HG03565 (cell line): ENCODE results near the gene CDR2.

Source experiments
- ATAC-seq: cut with Tn5 transposase; IDR thresholded peaks from one replicate; pipeline ENCODE4 v1.9.1; 2021; ENCODE audit warnings: mild to moderate bottlenecking, moderate library complexity; ENCODE audit not compliant: unreplicated experiment

CDR2 gene

DNA sequence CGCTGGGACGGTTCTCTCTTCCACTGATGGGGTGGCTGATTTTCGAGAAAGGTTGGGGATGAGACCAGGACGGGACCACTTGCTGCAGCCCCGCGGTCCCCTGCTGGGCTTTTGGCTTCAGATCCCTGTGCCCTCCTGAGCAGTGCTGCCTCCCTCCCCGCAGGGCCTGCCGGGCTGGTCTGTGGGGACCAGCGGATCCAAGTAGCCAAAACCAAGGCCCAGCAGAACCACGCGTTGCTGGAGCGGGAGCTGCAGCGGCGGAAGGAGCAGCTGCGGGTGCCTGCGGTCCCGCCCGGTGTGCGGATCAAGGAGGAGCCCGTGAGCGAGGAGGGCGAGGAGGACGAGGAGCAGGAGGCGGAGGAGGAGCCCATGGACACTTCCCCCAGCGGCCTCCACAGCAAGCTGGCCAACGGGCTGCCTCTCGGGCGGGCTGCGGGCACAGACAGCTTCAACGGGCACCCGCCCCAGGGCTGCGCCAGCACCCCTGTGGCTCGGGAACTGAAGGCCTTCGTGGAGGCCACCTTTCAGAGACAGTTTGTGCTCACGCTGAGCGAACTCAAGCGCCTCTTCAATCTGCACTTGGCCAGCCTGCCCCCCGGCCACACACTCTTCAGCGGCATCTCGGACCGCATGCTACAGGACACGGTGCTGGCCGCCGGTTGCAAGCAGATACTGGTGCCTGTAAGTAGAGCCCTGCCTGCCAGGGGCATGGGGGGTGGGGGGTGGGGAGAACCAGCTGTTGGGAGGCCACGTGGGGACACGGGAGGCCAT lies 48.6 kb downstream of the CDR2 start:
- ATAC-seq, result no peak

DNA sequence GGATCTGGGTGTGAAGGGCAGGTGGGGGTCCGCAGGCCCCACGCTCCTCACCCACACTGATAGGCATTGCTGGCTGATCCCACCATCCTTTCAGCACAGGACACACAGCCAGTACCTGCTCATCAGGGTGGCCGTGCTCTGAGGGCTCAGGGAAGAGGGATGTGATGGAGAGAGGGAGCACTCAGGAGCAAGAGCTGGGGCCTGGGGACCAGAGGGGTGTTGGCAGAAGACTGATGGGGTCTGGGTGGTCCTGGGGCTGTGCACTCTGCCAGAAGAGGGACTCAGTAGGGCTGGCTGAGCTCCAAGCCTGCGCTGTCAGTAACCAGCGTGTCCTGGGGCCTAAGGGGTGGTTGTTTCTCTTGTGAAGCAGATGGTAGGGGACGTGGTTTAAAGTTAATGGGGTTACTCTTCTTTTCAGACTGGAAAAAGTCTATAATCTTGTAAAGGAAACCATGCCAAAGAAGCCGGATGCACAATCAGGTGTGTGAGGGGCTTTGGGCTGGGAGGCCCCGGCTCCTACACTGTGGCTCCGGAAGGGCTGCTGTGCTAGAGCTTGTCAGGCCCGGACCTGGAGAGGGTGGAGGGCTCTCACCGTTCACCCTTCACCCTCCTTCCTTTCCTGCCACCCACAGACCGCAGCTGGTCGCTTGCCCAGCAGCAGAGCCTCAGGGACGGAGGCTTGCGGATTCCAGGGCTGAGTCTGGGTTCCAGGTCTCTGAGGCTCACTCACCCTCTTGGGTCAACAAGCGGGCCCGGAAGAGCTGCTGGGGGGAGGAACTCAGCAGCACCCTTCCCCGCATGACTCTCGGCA lies 49.4 kb downstream of the CDR2 start:
- ATAC-seq, result no peak

DNA sequence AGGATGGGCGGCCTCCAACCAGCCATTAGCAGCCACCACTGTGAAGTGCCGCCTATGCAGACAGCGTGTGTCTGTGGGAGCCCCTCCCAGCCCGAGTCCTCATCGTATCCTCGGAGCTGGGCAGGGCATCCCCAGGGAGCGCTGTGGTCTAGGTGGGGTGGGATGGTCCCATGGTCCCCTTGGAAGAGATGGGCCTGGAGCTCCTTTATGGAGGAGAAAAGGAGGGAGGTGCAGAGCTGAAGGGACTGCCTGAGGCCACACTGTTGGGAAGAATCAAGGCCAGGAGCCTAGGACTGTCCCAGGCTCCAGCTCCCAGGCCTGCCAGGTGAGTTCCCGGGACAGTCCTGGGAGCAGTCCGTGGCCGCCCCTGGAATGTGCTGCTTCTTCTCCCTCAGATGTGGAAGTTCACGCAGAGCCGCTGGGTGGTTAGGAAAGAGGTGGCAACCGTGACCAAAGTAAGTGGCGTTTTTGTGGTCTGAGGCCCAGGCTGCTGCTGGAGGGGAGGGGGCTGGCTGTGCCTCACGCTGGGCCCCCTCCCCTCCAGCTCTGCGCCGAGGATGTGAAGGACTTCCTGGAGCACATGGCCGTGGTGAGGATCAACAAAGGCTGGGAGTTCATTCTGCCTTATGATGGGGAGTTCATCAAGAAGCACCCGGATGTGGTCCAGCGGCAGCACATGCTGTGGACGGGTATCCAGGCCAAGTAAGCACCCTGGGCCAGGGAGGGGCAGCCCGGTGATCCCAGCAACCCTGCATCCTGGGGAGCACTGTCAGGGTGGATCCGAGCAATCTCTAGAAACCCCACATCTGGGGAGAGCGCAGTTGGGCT lies 50.2 kb downstream of the CDR2 start:
- ATAC-seq, result no peak

DNA sequence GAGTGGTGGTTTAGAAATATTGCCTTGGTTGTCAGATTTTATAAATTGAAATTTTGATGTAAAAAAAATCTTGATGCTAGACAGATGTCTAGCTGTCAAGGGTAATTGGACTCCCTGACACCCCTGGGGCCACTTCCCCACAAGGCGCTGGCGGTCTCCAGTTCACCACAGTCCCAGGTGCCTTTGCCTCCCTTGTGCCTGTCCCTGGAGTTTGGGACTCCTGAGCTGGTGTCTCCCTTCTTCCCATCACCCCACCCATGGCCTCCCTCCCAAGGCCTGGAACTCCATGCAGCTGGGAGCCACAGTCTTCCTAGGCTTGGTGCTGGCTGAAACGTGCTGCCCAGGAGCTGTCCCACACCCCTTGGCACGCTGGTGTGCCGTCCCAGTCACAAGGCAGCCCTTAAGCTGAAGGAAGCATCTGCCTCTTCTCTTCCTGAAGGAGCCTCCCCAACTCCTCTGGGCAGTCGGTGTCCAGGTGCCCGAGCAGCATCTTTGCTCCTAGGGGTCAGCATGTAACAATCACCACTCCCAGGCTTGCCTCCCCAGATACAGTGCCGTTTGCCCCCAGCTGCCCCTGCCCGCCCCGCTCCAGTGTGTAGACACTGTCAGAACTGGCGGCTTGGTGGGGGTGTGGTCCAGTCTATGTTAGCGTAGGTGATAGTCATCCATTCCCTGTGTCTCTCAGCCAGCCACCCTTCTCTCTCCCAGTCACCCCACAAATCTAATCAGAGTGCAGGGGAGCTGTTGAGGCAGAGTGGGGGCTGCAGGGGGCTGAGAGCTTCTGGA lies 51.1 kb downstream of the CDR2 start:
- ATAC-seq, result no peak

DNA sequence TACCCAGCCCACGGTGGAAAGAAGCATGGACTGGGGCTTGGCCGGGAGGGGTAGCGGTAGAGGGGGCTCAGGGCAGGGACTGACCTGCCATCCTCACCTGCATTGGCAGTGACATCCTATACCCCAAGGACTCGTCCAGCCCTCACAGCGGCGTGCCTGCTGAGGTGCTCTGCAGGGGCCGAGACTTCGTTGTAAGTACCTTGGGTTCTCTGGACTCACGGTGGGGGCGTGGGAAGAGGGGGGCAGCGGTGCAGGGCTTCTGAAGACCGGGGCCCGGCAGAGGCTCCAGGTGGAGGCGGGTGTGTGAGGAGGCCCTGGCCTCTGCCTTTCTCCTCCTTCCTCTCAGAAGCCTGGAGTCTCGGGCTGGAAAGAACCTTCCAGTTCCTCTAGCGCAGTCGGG lies 51.7 kb downstream of the CDR2 start:
- no peak for ATAC-seq

DNA sequence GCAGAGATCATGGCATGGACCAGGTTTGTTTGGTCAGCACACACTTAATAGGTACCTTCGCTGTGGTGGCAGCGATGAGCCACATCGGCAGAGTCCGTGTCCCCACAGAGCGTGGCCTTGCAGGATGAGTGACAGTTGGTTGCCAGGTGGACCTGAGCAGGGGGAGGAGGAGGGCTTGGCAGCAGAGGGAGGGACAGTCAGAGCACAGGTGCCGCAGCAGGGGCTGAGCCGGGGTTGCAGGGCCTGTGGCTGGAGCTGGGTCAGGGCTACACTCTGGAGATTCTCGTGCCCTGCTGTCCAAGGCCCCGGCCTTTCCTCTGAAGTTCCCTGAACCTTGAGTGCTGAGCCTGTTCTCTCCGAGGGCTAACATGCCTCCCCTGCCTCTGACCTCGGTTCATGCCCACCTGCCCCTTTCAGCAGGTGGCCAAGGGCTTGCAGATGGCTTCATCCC lies 52.4 kb downstream of the CDR2 start:
- ATAC-seq, result no peak

DNA sequence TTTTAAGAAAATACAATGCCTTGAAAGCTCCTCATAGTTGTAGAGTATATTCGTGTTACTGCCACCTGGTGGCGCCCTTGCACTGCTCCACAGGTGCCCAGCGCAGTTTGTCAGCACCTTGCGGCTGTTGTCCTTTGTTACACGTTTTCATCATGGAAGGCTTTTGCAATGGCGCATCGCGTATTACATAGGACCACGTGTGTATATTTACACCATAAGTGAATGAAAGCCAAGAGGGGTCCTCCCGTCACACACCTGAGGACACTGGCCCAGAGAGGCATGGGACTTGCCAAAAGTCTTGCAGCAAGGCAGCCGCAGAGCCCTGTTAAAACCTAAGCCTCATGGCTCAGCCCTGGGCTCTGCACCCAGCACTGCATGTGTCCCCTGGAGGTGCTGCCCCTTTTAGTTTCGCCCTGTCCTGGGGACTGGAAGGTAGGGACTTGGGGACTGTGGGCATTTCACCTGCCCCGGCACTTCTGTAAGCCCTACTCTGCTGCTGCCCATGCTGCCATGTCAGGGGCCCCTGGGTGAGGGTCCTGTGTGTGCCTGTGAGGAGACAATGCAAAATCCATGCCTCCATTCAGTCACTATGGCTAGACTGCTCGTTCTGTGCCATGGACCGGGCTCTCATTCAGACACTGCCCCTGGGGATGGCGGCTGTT lies 52.9 kb downstream of the CDR2 start:
- ATAC-seq, result no peak

DNA sequence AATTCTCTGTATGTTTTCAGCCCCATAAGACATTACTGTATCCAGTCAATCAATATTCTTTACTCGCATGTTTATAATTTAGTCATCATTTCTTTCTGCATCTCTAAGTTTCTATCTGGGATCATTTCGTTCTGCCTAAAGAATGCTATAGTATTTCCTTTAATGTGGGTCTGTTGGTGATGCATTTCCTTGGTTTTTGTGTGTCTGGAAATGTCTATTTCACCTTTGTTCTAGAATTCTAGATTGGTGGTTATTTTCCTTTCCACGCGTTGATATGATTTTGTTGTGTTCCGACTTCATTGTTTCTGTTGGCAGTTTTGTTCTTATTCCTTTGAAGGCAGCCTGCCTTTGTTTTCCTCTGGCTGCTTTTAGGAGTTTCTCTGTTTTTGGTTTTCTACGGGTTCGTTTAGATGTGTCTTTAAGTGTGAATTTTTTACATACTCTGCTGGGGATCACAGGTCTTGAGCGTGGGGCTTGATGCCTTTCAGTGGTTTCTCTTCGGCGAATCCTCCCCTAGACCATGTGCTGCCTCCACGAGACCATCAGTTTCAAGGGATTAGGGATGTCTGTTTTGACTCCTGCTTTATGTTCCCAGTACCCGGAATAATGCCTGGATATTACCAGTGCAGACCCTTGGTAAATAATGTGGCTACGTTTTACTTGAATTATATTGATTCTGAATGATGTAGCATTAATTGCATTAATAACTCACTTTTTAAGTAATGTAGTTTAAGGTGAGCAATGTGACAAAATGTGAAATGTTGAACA lies 53.7 kb downstream of the CDR2 start:
- ATAC-seq, result no peak

DNA sequence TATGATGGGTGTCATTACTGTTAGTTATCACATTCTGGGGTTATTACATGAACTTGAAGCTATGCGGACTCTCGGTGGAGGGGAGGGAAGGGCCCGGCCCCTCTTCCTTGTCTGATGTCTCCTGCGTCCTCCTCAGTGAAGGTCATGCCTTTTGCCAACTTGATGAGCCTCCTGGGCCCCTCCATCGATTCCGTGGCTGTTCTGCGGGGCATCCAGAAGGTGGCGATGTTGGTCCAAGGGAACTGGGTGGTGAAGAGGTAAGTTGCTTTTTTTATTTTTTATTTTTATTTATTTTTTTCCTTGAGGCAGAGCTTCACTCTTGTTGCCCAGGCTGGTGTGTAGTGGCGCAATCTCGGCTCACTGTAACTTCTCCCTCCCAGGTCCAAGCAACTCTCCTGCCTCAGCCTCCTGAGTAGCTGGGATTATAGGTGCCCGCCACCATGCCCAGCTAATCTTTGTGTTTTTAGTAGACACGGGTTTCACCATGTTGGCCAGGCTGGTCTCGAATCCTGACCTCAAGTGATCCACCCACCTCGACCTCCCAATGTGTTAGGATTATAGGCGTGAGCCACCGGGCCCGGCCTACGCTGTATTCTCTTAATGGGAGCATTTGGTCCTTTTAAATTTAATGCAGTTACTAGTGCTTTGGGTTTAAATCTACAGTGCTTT lies 55.6 kb downstream of the CDR2 start:
- no peak for ATAC-seq

DNA sequence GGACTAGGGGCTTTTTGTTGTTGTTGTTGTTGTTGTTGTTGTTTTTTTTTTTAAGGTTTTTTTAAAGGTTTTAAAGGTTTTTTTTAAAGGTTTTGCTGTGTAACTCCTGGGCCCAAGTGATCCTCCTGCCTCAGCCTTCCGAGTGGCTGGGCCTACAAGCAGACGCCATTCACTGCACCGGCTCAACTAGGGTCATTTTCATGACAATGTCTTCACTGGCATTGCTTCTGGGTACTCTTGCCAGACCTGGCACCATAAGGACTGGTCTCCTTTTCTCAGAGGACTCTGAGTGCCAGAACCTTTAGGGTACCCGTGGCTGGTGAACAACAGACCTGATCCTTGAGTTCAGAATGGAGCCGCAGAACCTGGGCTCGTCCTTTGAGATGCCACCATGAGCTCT lies 56.8 kb downstream of the CDR2 start:
- ATAC-seq, result no peak

DNA sequence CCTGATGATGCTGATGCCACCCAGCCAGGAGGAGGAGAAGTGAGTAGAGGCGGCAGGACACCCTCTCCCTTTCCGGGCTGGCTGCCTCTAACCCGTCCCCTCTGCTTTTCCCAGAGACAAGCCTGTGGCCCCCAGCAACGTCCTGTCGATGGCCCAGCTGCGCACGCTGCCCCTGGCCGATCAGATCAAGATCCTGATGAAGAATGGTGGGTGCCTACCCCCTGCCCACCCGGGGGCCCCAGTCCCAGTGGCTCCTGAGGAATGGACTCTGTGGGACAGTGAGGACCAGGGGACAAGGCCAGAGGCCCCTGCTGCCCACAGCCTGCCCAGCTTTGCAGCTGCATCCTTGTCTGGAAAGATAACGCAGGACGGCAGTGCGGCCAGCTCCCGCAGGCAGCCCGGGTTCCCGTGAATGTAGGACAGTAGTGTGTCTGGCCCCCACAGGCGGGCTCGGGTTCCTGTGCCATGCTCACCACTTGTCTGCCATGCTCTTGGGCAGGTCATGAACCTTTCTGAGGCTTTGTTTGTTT lies 57.4 kb downstream of the CDR2 start:
- ATAC-seq, result no peak

DNA sequence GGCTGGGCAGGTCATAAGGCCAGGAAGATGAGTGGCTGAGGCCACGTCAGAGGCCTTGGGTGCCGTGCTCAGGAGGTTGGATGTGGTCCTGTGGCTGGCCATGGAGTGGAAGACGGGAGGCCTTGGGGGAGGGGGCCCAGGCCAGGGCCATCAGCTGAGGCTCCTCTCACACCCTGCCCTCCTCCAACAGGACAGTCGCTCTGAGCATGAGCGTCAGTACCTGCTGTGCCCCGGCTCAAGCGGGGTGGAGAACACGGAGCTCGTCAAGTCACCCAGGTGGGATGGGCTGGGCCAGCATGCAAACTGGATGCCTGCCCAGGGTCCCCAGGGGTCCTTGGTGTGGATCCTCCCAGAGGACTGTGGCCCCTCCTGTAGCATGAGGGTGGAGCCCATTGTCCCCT lies 58.0 kb downstream of the CDR2 start:
- no peak for ATAC-seq

DNA sequence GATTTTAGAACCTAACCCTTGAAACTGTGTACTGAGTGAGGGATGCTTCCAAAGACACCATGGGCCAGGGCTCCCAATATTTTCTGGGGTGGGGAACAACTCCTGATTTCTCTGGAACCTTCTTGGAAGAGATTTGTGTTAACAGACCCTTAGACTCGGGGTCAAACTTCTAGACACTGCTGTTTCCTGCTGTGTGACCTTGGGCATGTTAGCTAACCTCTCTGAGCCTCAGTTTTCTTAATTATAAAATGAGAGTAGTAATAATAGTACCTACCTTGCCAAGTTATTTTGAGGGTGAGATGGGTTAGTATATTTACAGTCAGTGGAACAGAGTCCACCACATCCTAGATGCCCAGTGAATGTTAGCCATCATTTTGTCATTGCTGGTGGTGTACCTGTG lies 58.4 kb downstream of the CDR2 start:
- ATAC-seq, result no peak

DNA sequence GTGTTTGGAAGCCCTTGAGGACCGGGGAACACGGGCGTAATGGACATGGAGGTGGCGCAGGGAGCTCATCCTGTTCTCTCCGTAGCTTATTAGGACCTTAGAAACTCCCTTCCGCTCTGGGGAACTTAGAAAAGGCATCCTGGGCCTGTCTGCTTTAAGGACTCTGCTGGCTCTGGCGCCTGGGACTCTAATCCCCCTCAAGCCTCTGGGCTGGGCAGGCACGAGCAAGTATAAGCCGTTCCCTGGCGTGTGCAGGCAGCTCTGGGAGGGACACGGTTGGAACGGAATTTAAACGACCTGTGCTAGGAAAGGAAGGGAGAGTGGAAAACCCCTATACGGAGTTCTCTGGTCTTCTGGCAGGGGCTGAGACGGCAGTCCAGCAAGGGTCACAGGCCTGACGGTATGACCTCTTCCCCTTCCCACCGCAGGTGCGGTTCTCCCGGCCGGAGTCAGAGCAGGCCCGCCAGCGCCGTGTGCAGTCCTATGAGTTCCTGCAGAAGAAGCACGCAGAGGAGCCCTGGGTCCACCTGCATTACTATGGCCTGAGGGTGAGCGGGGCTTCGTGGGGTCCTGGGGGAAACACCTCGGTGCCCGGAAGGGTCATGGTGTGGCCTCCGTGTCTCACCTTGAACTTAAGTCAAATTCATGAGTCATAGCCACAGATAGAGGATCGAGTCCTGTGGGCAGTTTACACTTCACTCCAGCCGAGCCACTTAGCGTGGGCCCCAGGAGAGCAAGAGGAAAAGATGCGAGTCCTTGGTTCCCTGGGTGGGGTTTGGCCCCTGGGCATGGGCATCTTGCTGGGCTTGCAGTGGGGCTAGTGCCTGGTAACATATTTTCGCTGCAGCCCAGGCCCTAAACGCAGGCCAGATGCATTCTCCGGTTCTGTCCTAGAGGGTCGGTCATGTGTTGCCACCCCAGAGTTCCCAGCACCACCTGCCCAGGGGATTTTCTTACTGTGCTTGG lies 59.5 kb downstream of the CDR2 start:
- ATAC-seq, result no peak

DNA sequence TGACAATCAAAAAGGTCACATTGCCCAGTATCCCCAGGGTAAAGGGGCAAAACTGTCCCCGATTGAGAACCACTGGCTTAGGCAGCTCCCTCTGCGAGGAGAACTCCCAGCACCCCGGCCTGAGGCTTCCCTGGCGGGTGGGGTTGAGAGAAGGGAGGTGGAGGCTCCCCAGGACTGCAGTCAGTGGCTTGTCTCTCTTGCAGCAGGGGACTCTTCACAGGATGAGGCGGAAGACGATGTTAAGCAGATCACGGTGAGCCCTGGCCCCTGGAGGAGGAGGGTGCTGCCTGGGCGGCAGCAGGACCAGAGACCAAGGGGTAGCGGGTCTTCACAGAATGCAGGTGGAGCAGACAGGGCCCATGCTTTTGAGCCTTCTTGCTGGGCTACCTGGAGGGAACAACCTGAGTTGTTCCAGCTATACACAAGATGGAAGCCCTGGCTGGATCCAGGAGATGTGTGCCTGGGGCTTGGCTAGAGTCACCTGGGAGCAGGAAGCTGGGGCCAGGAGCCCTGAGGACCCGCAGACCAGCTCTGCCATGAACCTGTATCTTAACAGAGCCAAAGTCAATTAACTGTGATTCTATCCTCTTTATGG lies 60.4 kb downstream of the CDR2 start:
- no peak for ATAC-seq

DNA sequence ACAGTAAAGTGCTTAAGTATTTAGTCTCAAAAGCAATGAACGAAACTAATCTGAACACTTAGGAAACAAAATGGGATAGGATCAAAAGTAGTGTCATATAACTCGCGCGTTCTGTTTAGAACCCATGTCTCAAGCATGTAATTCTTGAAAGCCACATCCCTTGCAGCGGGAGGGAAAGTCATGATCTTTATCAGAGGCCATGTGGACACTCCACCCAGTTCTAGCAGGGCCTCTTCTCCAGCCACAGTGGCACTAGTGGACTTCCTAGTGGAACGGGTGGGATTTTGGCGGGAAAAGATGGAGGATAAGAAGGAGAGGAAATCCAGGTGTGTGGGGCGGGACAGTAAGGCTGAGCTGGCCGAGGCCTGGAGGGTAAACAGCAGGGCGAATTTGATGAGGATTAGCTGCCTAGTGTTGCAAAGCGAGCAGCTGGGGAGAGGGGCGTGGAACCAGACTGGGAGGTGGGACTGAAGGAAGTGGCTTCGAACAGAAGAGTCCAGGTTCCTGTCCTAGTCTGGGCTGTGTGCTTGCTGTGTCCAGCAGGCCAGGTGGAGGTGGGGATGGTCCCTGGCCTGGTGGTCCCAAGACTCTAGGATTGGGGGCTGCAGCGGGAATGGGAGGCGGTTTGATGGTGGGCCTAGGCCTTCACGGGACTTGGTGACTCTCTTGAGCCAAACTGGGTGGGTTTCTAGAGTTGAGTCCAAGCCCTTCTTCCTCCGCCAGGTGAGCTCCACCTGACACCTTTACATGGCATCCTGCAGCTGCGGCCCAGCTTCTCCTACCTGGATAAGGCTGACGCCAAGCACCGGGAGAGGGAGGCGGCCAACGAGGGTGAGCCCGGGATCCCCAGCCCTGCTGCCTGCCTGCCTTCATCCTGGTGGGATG lies 61.3 kb downstream of the CDR2 start:
- no peak for ATAC-seq
